Smooth muscle cell (in vitro differentiated cells): Measurements from ENCODE around the gene SMAD5. TPM values are rescaled to one million over a fixed set of nuclear protein-coding genes. Genes with fewer than 3 reads are reported as not detected.

Experiments
- DNase-seq: peaks from one replicate; lab custom pipeline; 2025; ENCODE audit not compliant: unreplicated experiment; lab: John Stamatoyannopoulos, UW
- H2AFZ ChIP-seq: fragments of 200-600 bp; sonication (generic); 2 replicates; pipeline ENCODE4 v1.6.0; 2016; ENCODE audit warnings: antibody characterized with exemption, low read depth, mild to moderate bottlenecking
- H3F3A ChIP-seq: fragments of 200-600 bp; sonication (generic); 2 replicates; pipeline ENCODE4 v1.6.0; 2017; ENCODE audit warnings: antibody characterized with exemption, low read depth
- H3K27ac ChIP-seq: fragments of 200-600 bp; sonication (generic); 2 replicates; pipeline ENCODE4 v1.5.1; 2016; ENCODE audit warnings: low read depth, mild to moderate bottlenecking
- H3K27me3 ChIP-seq: fragments of 200-600 bp; sonication (generic); 2 replicates; pipeline ENCODE4 v1.6.1; 2016; ENCODE audit warnings: low read depth, mild to moderate bottlenecking
- H3K36me3 ChIP-seq: fragments of 200-600 bp; sonication (generic); 2 replicates; pipeline ENCODE4 v1.5.1; 2016; ENCODE audit warnings: low read depth
- H3K4me1 ChIP-seq: fragments of 200-600 bp; sonication (generic); 2 replicates; pipeline ENCODE4 v1.5.1; 2016; ENCODE audit warnings: low read depth
- H3K4me2 ChIP-seq: fragments of 200-600 bp; sonication (generic); 2 replicates; pipeline ENCODE4 v1.6.0; 2016; ENCODE audit warnings: mild to moderate bottlenecking
- H3K4me3 ChIP-seq: fragments of 200-600 bp; sonication (generic); 2 replicates; pipeline ENCODE4 v1.5.1; 2016; ENCODE audit warnings: mild to moderate bottlenecking
- H3K79me2 ChIP-seq: fragments of 200-600 bp; sonication (generic); 2 replicates; pipeline ENCODE4 v1.6.0; 2016; ENCODE audit warnings: low read depth, mild to moderate bottlenecking
- H3K9ac ChIP-seq: fragments of 200-600 bp; sonication (generic); 2 replicates; pipeline ENCODE4 v1.6.0; 2016; ENCODE audit warnings: low read depth
- H3K9me3 ChIP-seq: fragments of 200-600 bp; sonication (generic); replicated peaks from 2 replicates; pipeline ENCODE4 v1.5.1; 2016; ENCODE audit warnings: low read depth
- H4K20me1 ChIP-seq: fragments of 200-600 bp; sonication (generic); 2 replicates; pipeline ENCODE4 v1.6.0; 2016; ENCODE audit warnings: low read depth
- CTCF ChIP-seq: fragments of 200-600 bp; sonication (generic); IDR thresholded peaks from 2 replicates; pipeline ENCODE4 v1.5.1; 2017; ENCODE audit warnings: borderline replicate concordance, mild to moderate bottlenecking, antibody characterized with exemption; ENCODE audit not compliant: insufficient read depth, poor library complexity, severe bottlenecking
- WGBS: methylation state at CpG from one replicate; pipeline ENCODE4 v1.1.7; 2016; ENCODE audit warnings: low lambda C conversion rate; 5-methylcytosine and 5-hydroxymethylcytosine counted together
- polyA plus RNA-seq: library from polyadenylated mRNA; unstranded; fragments of >200 nt; fragmentation: Nextera tagmentation; extraction: Ambion mirVana; gene quantifications from 2 replicates; pipeline ENCODE4 v1.2.1, GENCODE V29; 2016
- total RNA-seq: library from RNA; depleted of rRNA; stranded (reverse); fragments of >200 nt; gene quantifications from 2 replicates; pipeline ENCODE4 v1.2.3, GENCODE V29; 2014

The SMAD5 gene
- total and polyA plus RNA-seq, 2 experiments from 2014 or later: 28.5 to 61.7 TPM

DNA sequence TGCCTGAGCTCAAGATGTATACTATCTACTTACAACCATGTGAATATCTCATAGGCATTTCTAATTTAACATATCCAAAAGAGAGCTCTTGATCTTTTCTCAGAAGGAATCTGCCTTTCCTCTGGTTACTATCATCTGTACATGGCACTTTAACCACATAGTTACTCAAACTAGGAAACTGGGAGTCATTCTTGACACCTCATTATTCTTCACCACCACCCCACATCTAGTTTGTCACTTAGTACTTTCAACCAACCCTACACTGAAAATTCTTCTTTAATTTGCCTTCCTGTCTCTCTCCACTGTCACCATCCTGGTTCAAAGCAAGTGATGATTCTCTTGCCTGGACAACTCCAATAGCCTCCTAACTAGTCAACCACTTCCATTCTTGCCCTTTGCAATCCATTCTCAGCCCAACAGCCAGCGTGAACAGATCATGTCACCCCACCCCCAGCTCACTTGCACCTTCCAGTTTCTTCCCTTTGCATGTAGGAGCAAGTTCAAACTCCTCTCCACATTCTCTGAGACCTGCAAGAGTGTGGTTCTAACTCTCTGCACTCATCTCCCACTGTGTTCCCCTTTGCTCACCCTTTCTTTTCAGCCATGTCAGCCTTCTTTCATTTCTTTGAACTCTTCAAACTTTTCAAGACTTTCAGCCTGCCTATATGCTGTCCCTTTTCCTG, 17.3 kb upstream of the SMAD5 start:
- Histone ChIP-seq H3K9me3 (no peaks in the 10 kb centered on the region), H3K36me3 (no peaks in the 10 kb centered on the region), H3K27me3 (no peaks in the 10 kb centered on the region), H3K4me2 (no peak overlapping the region), H3K9ac (no peak overlapping the region), H3K4me3 (no peak overlapping the region), H2AFZ (no peak overlapping the region), H4K20me1 (no peaks in the 10 kb centered on the region), H3F3A (no peaks in the 10 kb centered on the region), H3K27ac (no peak overlapping the region), H3K79me2 (no peaks in the 10 kb centered on the region), H3K4me1 (peaks cover 6% of the 10 kb centered on the region)
- TF ChIP-seq CTCF: no peak
- WGBS: 78% methylated on average over 1 of the region's 1 CpG
- DNase-seq: no peak

- no peak overlapping the region for H2AFZ ChIP-seq
- no peaks in the 10 kb centered on the region for H3K36me3 ChIP-seq
- WGBS: 90% methylated on average over 5 of the region's 5 CpGs
- H3K4me1 ChIP-seq: no peaks in the 10 kb centered on the region
- peaks cover 17% of the 10 kb centered on the region for H3K27me3 ChIP-seq
- H3K79me2 ChIP-seq: no peaks in the 10 kb centered on the region
- no peak overlapping the region for H3K4me3 ChIP-seq
- DNase-seq: no peak
- H3K9me3 ChIP-seq: no peaks in the 10 kb centered on the region
- H3K9ac ChIP-seq: no peak overlapping the region
- no peaks in the 10 kb centered on the region for H3F3A ChIP-seq
- no peak overlapping the region for H3K4me2 ChIP-seq
- no peak overlapping the region for H3K27ac ChIP-seq
- H4K20me1 ChIP-seq: no peaks in the 10 kb centered on the region
- TF ChIP-seq CTCF: peak; percentile 6
Observed at GRCh38 chr5:136120529-136120928, 12.1 kb upstream of the SMAD5 start.

GRCh38 chr5:136123236-136123768, 9.3 kb upstream of the SMAD5 start:
- H3K27ac ChIP-seq: no peak overlapping the region
- no peaks in the 10 kb centered on the region for H3K79me2 ChIP-seq
- TF ChIP-seq CTCF: no peak
- H4K20me1 ChIP-seq: no peaks in the 10 kb centered on the region
- H3K36me3 ChIP-seq: no peaks in the 10 kb centered on the region
- no peaks in the 10 kb centered on the region for H3K4me1 ChIP-seq
- H2AFZ ChIP-seq: no peak overlapping the region
- H3F3A ChIP-seq: no peaks in the 10 kb centered on the region
- H3K4me2 ChIP-seq: no peak overlapping the region
- WGBS: 78% methylated on average over 1 of the region's 1 CpG
- no peak overlapping the region for H3K9ac ChIP-seq
- peaks cover 25% of the 10 kb centered on the region for H3K27me3 ChIP-seq
- no peak for DNase-seq
- no peaks in the 10 kb centered on the region for H3K9me3 ChIP-seq
- no peak overlapping the region for H3K4me3 ChIP-seq

DNA sequence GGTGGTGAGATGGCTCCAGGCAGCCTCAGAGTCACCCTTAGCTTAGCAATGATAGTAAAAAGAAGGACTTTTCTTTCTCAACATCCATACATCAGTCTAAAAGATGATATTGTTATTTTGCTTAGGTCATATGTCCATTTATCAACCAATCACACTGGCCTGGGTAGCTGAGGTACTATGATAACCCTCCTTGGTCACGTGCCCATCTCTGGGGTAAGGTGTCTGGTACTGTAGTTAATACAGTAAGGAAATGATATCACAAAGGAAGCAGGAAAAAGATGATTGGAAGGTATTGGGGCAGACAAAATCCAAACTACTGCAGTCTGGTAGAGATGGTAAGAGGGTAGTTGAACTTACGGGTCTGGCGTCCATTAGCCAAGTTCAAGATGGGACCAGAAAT, 5.1 kb upstream of the SMAD5 start:
- Histone ChIP-seq H3K79me2 (no peaks in the 10 kb centered on the region), H3F3A (no peaks in the 10 kb centered on the region), H3K9ac (no peak overlapping the region), H3K36me3 (no peaks in the 10 kb centered on the region), H2AFZ (no peak overlapping the region), H3K4me3 (no peak overlapping the region), H4K20me1 (no peaks in the 10 kb centered on the region), H3K9me3 (no peaks in the 10 kb centered on the region), H3K27me3 (peaks cover 25% of the 10 kb centered on the region), H3K4me1 (peaks cover 7% of the 10 kb centered on the region), H3K4me2 (no peak overlapping the region), H3K27ac (no peak overlapping the region)
- DNase-seq: no peak
- 92% methylated on average over 3 of the region's 3 CpGs for WGBS
- TF ChIP-seq CTCF: no peak
